GM18868 (cell line): ENCODE measurements around the gene AARS2.

ENCODE experiments used
- ATAC-seq: cut with Tn5 transposase; IDR thresholded peaks from one replicate; pipeline ENCODE4 v1.9.1; 2021; ENCODE audit warnings: mild to moderate bottlenecking, moderate library complexity; ENCODE audit not compliant: unreplicated experiment

The AARS2 gene

DNA sequence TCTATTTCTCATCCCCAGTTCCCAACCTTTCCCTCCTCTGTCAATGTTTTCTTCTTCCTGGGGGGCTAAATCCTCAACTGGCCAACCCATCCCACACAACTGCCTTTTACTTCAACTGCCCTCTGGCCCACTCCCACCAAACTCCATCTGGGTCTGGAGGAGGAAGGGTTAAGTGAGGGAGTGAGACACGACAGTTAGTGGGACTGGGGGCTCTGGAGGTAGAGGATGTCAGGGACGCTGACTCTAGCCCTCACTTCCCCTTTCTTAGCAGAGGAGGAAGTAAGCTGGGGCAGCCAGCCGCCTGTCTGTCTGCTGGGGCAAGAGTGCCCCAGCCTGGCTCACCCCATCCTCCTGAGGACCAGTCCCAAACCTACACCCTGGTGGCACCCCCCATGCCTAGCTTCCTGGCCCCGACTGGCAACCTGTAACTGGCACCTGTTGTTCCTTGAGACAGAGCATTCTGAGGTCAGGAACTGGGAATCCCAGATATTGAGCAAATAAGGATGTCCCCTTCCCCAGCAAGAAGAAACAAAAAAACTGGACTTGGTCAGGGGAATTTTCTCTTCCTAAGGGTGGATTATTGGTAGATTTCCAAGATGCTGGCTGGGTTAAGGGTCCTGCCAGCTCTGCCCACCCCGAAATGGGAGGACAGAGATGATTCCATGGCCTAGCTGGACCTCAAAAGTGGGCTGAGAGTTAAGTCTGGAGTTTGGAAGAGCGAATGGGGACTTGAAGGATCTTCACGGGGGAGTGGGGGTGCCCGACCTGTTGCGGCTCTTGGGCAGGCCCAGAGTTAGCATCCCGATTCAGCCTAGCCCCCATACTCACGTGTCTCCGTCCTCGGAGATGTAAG is 48.8 kb downstream of the AARS2 start:
- peak; percentile 29 for ATAC-seq

DNA sequence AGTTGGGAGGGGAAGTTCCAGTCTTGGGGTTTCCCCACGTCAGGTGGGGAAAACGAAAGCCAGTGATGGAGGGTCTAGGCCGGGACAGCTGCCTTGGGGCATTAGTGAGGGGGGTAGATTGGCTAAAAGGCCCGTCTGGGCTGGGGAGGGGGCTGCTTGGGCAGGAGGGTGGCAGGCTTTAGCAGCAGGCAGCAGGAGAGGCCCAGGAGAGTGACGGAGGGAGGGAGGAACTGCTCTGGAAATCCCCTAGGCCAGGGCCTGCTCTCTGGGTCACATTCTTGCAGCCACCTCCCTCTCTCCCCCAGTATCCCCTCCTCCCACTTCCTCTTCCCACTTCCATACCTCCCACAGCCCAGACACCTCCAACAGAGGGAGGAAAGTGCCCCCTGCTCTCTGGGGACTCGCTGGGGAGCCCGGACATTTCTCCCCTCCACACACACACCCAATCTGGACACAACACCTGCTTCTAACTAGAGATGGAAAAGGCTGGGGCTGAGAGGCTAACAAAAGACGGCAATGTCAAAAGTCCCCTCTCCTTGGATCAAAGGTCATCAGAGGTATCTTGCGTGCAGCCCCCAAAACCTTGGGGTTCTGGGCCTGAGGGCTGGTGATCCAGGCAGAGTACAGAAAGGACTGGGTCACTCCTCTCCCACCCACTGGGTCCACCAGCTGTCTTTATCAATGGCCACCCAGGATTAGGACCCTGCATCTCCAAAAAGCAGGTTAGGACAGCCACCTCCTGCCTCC is 49.6 kb downstream of the AARS2 start:
- no peak for ATAC-seq

- no peak for ATAC-seq
Observed at GRCh38 chr6:44262467-44263353, 50.4 kb downstream of the AARS2 start.

GRCh38 chr6:44261581-44261980 is 51.6 kb downstream of the AARS2 start:
- no peak for ATAC-seq

DNA sequence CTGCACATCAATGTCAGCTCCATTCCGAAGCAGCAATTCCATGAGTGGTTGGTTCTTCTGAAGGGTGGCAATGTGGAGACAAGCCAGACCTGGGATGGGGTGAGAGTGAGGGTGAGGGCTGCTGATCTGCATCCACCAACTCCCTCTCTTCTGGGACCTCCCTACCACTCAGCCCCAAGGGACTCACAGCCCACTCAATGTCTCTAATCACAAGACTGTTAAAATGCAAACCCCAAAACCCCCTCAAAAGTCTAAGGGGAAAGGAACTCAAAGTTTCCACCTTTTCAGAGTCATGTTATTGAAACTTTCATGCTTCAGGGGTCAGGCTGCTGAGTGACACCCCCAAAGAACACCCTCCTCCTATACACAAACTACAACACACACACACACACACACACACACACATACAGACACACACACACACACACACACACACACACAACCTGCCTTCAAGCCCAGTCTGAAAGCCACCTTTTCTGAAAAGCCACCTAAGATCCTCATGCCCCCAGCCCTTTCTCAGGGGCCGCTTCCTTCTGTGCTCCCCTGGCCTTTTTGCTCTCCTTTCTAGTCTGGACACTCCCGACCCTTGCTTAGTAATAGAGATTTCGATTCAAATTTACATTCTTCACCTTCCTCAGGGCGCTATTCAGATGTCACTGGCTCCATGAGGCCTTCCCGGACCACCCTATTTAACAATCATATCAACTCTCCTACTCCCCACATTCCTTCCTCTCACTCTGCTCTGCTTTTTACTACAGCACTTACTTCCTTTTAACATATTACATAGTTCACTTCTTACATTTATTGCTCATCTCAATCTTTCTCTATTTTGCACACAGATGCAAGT is 52.5 kb downstream of the AARS2 start:
- ATAC-seq, result no peak

- no peak for ATAC-seq
Observed at GRCh38 chr6:44260011-44260410, 53.1 kb downstream of the AARS2 start.

- no peak for ATAC-seq
Observed at GRCh38 chr6:44258921-44259320, 54.2 kb downstream of the AARS2 start.

- ATAC-seq, result no peak
Observed at GRCh38 chr6:44258325-44258863, 54.8 kb downstream of the AARS2 start.

DNA sequence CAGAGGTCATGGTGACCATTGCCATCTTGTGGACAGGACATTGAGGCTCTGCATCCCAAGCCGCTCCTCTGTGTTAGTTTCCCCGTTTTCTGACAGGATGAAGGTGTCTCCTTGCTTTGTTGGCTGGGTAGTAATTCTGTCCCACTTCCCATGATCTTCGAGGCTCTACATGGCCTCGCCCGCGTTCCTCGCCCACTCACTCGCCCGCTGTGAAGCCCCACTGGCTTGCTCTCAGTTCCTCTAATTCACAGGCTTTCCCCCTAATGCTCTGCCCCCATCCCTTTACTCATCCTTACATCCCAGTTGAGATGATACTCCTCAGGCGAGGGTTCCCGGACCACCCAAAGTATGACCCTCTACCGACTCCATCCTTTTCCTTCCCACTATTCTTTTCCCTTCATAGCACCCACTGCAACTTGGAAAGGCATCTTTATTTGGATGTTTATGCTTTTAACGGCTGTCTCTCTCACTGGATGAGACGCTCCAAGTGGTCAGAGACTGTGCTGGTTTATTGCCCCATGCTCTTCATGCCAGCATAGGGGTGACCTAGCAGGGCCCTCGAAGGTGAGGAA is 55.3 kb downstream of the AARS2 start:
- peak; percentile 21 for ATAC-seq

GRCh38 chr6:44257025-44257752 is 56.0 kb downstream of the AARS2 start, which contains the start of gene SLC35B2:
SLC35B2 (minus strand) TSS chr6:44257528; CDS start chr6:44257410, 118 bp downstream.
- ATAC-seq, result peak; percentile 51

DNA sequence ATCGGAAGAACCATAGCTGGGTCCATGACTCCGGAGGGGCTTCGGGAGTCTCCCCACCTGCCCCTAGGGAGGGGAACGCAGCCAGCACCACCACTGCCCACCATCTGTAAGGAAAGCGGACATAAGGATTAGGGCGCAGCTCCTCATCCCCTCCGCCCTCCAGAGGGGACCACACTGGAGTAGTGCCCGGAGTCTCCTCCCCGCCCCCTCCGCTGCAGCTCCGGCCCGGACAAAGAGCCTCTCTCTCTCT is 56.4 kb downstream of the AARS2 start:
- no peak for ATAC-seq

GRCh38 chr6:44255871-44256774 is 57.0 kb downstream of the AARS2 start:
- no peak for ATAC-seq

DNA sequence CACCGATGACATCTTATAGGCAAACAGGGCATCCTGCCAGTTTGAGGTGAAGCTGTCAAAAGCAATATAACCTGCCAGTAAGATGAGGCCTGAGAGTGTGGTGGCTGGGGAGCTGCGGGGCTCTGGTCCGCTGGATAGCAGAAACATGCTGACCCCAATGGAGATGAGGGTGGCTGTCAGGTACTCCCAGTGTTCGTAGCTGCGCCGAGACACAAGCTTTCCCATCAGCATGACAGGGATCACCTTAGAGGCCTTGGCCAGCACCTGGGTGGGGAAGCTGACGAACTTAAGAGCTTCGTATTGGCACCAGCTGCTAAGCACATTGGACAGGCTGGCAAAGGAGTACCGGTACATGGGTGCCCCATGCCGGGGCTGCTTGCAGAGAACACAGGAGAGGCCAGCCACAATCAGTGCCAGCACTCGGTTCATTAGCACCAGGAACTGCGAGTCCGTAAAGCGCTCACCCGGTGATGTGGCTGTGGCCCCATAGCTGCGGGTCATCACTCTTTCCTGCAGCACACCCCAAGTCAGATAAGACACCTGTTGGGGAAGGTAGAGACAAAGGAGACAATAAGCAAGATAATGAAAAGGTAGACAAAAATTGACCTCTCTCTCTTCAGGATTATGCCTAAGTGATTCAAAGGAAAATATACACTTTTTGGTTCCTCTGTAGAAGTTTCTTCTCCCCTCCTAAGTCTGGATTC is 57.9 kb downstream of the AARS2 start:
- no peak for ATAC-seq

DNA sequence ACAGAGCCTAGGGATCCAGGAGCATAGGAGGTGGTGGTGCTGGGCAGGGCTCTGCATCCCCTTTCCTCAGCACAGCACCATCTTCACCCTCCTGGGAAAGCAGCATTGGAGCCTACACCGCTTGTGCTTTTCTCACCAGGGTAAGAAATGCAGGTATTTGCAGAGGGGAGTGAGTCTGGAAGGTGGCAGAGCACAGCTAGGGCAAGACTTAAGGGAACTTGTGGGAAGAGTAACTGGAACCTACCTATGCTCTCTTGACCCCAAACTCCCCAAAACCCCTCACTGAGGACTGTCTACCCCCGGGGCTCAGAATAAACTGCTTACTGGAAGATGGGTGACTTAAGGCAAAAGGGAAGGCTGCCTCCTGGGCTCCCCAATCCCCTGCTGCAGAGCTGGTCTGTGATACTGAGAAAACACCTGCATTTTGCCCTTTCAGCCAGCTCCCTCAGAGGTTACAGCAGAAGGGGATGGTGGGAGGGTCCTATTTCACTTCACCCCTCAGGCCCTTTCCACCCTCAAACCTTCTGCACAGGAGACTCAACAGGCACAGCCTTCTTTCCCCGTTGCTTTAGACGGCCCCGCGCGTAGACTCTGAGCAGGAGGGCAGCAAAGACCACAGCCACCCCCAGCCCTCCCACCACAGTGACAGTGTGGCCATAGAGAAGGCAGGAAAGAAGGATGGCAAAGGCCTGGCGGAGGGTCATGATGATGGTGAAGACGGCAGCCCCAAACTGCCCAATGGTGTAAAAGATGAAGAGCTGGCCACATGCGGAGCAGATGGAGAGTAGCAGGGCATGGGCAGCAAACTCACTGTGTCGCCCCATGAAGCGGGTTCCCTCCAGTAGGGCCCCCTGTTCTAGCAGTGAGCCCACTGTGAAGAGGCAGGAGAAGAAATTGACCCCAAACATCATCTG is 58.7 kb downstream of the AARS2 start:
- ATAC-seq, result no peak

DNA sequence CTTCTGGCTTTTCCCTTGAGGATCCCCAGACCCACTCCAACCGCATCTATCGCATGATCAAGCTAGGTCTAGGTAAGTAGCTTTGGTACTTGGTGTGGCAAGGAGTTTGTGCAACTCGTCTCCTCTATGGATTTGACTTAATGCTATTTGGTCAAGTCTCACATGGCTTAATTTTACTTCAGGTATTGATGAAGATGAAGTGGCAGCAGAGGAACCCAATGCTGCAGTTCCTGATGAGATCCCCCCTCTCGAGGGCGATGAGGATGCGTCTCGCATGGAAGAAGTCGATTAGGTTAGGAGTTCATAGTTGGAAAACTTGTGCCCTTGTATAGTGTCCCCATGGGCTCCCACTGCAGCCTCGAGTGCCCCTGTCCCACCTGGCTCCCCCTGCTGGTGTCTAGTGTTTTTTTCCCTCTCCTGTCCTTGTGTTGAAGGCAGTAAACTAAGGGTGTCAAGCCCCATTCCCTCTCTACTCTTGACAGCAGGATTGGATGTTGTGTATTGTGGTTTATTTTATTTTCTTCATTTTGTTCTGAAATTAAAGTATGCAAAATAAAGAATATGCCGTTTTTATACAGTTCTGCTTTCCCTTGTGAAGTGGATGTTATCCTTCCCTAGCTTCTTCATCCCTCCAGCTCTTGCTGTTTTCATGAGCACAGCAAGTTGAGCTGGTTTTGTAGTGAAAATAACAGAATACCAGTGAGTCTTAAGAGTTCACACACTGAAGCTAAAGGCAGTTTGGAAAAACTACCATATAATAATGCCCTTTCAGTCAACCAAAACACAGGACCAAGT is 59.6 kb downstream of the AARS2 start:
- no peak for ATAC-seq
